Measurements from ENCODE around the gene SAMD1. TPM values are rescaled to one million over a fixed set of nuclear protein-coding genes. Genes with fewer than 3 reads are reported as not detected.
"Not testable (repeated sequence)": the region's sequence is repeated elsewhere in the genome, so short reads cannot be mapped to it uniquely, and the experiment has no call there.

Gene SAMD1
- total RNA-seq, 1 donor from 2014 or later: 41.7 TPM

DNA sequence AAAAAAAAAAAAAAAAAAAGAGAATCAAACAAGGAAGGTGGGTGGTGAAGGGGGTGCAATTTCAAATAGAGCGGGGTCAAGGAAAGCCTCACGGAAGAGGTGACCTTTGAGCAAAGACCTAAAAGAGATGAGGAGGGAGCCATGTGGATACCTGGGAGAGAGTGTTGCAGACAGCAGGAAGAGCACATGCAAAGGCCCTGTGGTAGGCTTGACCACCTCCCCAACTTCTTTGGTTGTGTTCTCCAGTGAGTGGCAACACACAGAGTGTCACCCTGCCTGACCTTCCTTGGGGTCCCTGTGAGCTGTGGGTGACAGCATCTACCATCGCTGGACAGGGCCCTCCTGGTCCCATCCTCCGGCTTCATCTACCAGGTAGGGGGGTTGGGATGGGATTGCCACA lies 40.0 kb downstream of the SAMD1 start:
- Histone ChIP-seq H3K4me3 (ENCODE audit: insufficient read depth, low read depth, low read length) (no peak overlapping the region), H3K9me3 (ENCODE audit: insufficient read depth, low read depth, low read length) (peaks cover 6% of the 10 kb centered on the region), H3K27ac (ENCODE audit: low read depth, low read length) (no peak overlapping the region), H3K79me2 (ENCODE audit: insufficient read depth, low read length) (no peaks in the 10 kb centered on the region), H2AFZ (ENCODE audit: low read depth, low read length) (no peak overlapping the region), H3K4me1 (ENCODE audit: insufficient read depth, low read length) (no peaks in the 10 kb centered on the region), H3K9ac (ENCODE audit: low read length) (no peak overlapping the region), H3K4me2 (ENCODE audit: low read length) (no peak overlapping the region), H3K27me3 (ENCODE audit: insufficient read depth, low read length) (no peaks in the 10 kb centered on the region), H4K20me1 (ENCODE audit: insufficient read depth, low read length) (no peaks in the 10 kb centered on the region), H3K36me3 (ENCODE audit: insufficient read depth, low read length) (no peaks in the 10 kb centered on the region)
- Mint-ChIP-seq H3K36me3 (ENCODE audit: low read depth, unreplicated experiment) (peaks cover 10% of the 10 kb centered on the region), H3K27me3 (ENCODE audit: low read depth, unreplicated experiment) (peaks cover 15% of the 10 kb centered on the region), H3K4me1 (ENCODE audit: low read depth, unreplicated experiment) (no peaks in the 10 kb centered on the region), H3K4me3 (ENCODE audit: unreplicated experiment) (no peak overlapping the region), H3K9me3 (ENCODE audit: unreplicated experiment) (peaks cover under 1% of the 10 kb centered on the region), H3K27ac (ENCODE audit: unreplicated experiment) (no peak overlapping the region)
- DNase-seq (ENCODE audit: low read depth) (no peak), FAIRE-seq (no peak)
- no peak for TF ChIP-seq EZH2 (IDR thresholded peaks at IDR 0.05; ENCODE audit: insufficient read depth, low read length)
- TF ChIP-seq, protein P1, sequence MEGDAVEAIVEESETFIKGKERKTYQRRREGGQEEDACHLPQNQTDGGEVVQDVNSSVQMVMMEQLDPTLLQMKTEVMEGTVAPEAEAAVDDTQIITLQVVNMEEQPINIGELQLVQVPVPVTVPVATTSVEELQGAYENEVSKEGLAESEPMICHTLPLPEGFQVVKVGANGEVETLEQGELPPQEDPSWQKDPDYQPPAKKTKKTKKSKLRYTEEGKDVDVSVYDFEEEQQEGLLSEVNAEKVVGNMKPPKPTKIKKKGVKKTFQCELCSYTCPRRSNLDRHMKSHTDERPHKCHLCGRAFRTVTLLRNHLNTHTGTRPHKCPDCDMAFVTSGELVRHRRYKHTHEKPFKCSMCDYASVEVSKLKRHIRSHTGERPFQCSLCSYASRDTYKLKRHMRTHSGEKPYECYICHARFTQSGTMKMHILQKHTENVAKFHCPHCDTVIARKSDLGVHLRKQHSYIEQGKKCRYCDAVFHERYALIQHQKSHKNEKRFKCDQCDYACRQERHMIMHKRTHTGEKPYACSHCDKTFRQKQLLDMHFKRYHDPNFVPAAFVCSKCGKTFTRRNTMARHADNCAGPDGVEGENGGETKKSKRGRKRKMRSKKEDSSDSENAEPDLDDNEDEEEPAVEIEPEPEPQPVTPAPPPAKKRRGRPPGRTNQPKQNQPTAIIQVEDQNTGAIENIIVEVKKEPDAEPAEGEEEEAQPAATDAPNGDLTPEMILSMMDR (IDR thresholded peaks at IDR 0.05; ENCODE audit: insufficient read depth, low read depth, low read length): no peak

DNA sequence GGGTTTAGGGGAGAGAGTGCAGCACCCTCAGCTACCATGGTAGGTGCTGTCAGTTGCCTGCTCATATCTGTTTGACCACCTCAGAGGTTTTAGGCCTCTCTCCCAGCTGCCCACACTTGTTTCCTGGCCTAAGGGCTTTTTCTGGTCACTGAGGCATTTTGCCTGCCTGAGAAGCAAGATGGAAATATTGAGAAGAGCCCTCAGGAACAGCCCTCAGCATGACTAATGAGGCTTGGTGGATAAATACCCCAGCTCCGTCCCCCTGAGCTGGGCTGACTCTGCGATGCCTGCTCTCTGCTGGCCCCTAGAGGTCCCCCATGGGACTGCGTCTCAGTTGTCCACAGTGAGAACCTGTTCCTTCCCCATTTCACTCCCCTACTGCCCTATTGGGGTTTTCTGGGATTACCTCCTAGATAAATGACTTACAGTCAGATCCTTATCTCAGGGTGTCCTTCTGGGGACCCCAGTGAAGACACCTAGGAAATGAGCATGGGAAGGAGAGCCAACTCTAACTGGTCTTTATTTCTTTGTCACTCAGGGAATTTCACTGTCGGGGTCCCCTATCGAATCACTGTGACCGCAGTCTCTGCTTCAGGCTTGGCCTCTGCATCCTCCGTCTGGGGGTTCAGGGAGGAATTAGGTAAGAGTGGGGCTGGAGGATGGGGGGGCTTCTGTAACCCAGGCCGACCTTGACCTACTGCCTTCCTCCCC lies 42.0 kb downstream of the SAMD1 start:
- Histone ChIP-seq H3K9ac (ENCODE audit: low read length) (no peak overlapping the region), H3K4me3 (ENCODE audit: insufficient read depth, low read depth, low read length) (no peak overlapping the region), H3K79me2 (ENCODE audit: insufficient read depth, low read length) (no peaks in the 10 kb centered on the region), H3K27me3 (ENCODE audit: insufficient read depth, low read length) (no peaks in the 10 kb centered on the region), H4K20me1 (ENCODE audit: insufficient read depth, low read length) (no peaks in the 10 kb centered on the region), H3K4me1 (ENCODE audit: insufficient read depth, low read length) (no peaks in the 10 kb centered on the region), H3K4me2 (ENCODE audit: low read length) (no peak overlapping the region), H3K9me3 (ENCODE audit: insufficient read depth, low read depth, low read length) (peaks cover 6% of the 10 kb centered on the region), H2AFZ (ENCODE audit: low read depth, low read length) (no peak overlapping the region), H3K36me3 (ENCODE audit: insufficient read depth, low read length) (no peaks in the 10 kb centered on the region), H3K27ac (ENCODE audit: low read depth, low read length) (no peak overlapping the region)
- no peaks in the 10 kb centered on the region for H3K4me1 Mint-ChIP-seq (ENCODE audit: low read depth, unreplicated experiment)
- no peaks in the 10 kb centered on the region for H3K9me3 Mint-ChIP-seq (ENCODE audit: unreplicated experiment)
- no peak overlapping the region for H3K27ac Mint-ChIP-seq (ENCODE audit: unreplicated experiment)
- peaks cover 10% of the 10 kb centered on the region for H3K36me3 Mint-ChIP-seq (ENCODE audit: low read depth, unreplicated experiment)
- FAIRE-seq (no peak), DNase-seq (ENCODE audit: low read depth) (no peak)
- H3K4me3 Mint-ChIP-seq (ENCODE audit: unreplicated experiment): no peak overlapping the region
- no peak for TF ChIP-seq EZH2 (IDR thresholded peaks at IDR 0.05; ENCODE audit: insufficient read depth, low read length)
- TF ChIP-seq, protein P1 (IDR thresholded peaks at IDR 0.05; ENCODE audit: insufficient read depth, low read depth, low read length): peak; percentile 68
- H3K27me3 Mint-ChIP-seq (ENCODE audit: low read depth, unreplicated experiment): no peaks in the 10 kb centered on the region

DNA sequence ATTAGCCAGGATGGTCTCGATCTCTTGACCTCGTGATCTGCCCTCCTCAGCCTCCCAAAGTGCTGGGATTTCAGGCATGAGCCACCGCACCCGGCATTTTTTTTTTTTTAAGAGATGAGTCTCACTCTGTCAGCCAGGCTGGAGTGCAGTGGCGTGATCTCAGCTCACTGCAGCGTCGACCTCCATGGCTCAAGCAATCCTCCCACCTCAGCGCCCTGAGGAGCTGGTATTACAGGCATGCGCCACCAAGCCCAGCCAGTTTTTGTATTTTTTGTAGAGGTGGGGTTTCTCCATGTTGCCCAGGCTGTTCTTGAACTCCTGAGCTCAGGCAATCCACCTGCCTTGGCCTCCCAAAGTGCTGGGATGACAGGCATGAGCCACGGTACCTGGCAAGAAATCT lies 42.7 kb downstream of the SAMD1 start:
- not testable (repeated sequence) for DNase-seq (ENCODE audit: low read depth); FAIRE-seq; H2AFZ ChIP-seq (ENCODE audit: low read depth, low read length); H3K27ac Mint-ChIP-seq (ENCODE audit: unreplicated experiment); H3K27me3 ChIP-seq (ENCODE audit: insufficient read depth, low read length); H4K20me1 ChIP-seq (ENCODE audit: insufficient read depth, low read length); H3K27ac ChIP-seq (ENCODE audit: low read depth, low read length); H3K27me3 Mint-ChIP-seq (ENCODE audit: low read depth, unreplicated experiment); H3K36me3 ChIP-seq (ENCODE audit: insufficient read depth, low read length); H3K4me1 Mint-ChIP-seq (ENCODE audit: low read depth, unreplicated experiment); H3K79me2 ChIP-seq (ENCODE audit: insufficient read depth, low read length); H3K9ac ChIP-seq (ENCODE audit: low read length); H3K4me3 Mint-ChIP-seq (ENCODE audit: unreplicated experiment); H3K9me3 Mint-ChIP-seq (ENCODE audit: unreplicated experiment); H3K9me3 ChIP-seq (ENCODE audit: insufficient read depth, low read depth, low read length); H3K4me2 ChIP-seq (ENCODE audit: low read length); H3K4me1 ChIP-seq (ENCODE audit: insufficient read depth, low read length); H3K4me3 ChIP-seq (ENCODE audit: insufficient read depth, low read depth, low read length)
- peaks cover 10% of the 10 kb centered on the region for H3K36me3 Mint-ChIP-seq (ENCODE audit: low read depth, unreplicated experiment)

Data from astrocyte (in vitro differentiated cells and primary cell).